ENCODE measurements around the gene ZNF649. TPM values are rescaled to one million over a fixed set of nuclear protein-coding genes. Genes with fewer than 3 reads are reported as not detected.

Gene ZNF649
- total RNA-seq, 1 experiment from 2014 or later: 4.3 TPM

DNA sequence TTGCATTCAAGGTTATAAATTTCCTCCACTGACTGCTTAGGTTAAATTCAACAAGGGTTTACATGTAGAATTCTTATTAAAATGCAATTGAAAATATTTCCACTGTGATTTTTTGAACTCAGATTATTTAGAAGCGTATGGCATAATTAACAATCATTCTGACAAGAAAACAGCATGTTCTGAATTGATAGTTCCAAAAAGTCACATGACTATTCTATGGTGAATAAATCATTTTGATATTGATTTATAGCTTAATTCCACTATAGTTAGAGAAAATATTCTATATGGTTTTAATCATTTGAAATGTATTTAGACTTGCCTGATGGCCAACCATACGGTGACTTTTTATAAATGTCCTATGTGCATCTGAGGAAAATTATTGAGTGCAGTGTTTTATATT lies 20.1 kb downstream of the ZNF649 start:
- ChIA-PET POLR2A (no interaction called here), CTCF (no interaction called here)
- ATAC-seq: no peak
- H3K9me3 ChIP-seq (ENCODE audit: control insufficient read depth, insufficient read depth, low read depth, low read length): peaks cover 41% of the 10 kb centered on the region
- H3K27me3 ChIP-seq (ENCODE audit: control insufficient read depth, insufficient read depth, low read length): no peaks in the 10 kb centered on the region
- BruUV-seq (replicated peaks): no TSS peak
- no peak for DNase-seq (ENCODE audit: low read depth, low spot score)
- TF ChIP-seq SIN3A (IDR thresholded peaks at IDR 0.05; ENCODE audit: borderline replicate concordance, insufficient read depth, low read depth, low read length) (no peak), REST (IDR thresholded peaks at IDR 0.05; ENCODE audit: insufficient read depth in 1 of 2, low read depth in 2 of 2, low read length in 1 of 2) (no peak), POLR2AphosphoS5 (IDR thresholded peaks at IDR 0.05; ENCODE audit: low read depth, low read length) (no peak), TCF7L2 (IDR thresholded peaks at IDR 0.05; ENCODE audit: low read depth, low read length) (no peak)
- TF ChIP-seq, protein P1, sequence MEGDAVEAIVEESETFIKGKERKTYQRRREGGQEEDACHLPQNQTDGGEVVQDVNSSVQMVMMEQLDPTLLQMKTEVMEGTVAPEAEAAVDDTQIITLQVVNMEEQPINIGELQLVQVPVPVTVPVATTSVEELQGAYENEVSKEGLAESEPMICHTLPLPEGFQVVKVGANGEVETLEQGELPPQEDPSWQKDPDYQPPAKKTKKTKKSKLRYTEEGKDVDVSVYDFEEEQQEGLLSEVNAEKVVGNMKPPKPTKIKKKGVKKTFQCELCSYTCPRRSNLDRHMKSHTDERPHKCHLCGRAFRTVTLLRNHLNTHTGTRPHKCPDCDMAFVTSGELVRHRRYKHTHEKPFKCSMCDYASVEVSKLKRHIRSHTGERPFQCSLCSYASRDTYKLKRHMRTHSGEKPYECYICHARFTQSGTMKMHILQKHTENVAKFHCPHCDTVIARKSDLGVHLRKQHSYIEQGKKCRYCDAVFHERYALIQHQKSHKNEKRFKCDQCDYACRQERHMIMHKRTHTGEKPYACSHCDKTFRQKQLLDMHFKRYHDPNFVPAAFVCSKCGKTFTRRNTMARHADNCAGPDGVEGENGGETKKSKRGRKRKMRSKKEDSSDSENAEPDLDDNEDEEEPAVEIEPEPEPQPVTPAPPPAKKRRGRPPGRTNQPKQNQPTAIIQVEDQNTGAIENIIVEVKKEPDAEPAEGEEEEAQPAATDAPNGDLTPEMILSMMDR (IDR thresholded peaks at IDR 0.05): no peak
- H3K4me3 ChIP-seq (ENCODE audit: low read depth in 2 of 2, low read length in 2 of 2): no peak overlapping the region
- in situ Hi-C loops (cut with HindIII; ENCODE audit: low pct_unique_long_range_greater_than_20kb, low sequenced_read_pairs) (no loop called here), intact Hi-C loops (cut with micrococcal nuclease; ENCODE audit: unreplicated experiment) (no loop called here)
- no peak overlapping the region for H3K27ac ChIP-seq (ENCODE audit: low read length)
- H3K36me3 ChIP-seq (ENCODE audit: control insufficient read depth, insufficient read depth, low read length): no peaks in the 10 kb centered on the region
- no peaks in the 10 kb centered on the region for H3K4me1 ChIP-seq (ENCODE audit: control insufficient read depth, insufficient read depth, low read length)

GRCh38 chr19:51882518-51882917 lies 22.3 kb downstream of the ZNF649 start:
- H3K4me3 ChIP-seq (ENCODE audit: low read depth in 2 of 2, low read length in 2 of 2): no peak overlapping the region
- intact Hi-C loops (cut with micrococcal nuclease; ENCODE audit: unreplicated experiment): no loop called here
- no TSS peak for BruUV-seq (replicated peaks)
- TF ChIP-seq, protein P1 (IDR thresholded peaks at IDR 0.05): no peak
- peaks cover 30% of the 10 kb centered on the region for H3K9me3 ChIP-seq (ENCODE audit: control insufficient read depth, insufficient read depth, low read depth, low read length)
- H3K27me3 ChIP-seq (ENCODE audit: control insufficient read depth, insufficient read depth, low read length): no peaks in the 10 kb centered on the region
- CTCF ChIA-PET: no interaction called here
- no peak overlapping the region for H3K27ac ChIP-seq (ENCODE audit: low read length)
- in situ Hi-C loops (cut with HindIII; ENCODE audit: low pct_unique_long_range_greater_than_20kb, low sequenced_read_pairs): no loop called here
- POLR2A ChIA-PET: no interaction called here
- DNase-seq (ENCODE audit: low read depth, low spot score) (no peak), ATAC-seq (no peak)
- no peaks in the 10 kb centered on the region for H3K4me1 ChIP-seq (ENCODE audit: control insufficient read depth, insufficient read depth, low read length)
- no peaks in the 10 kb centered on the region for H3K36me3 ChIP-seq (ENCODE audit: control insufficient read depth, insufficient read depth, low read length)

GRCh38 chr19:51873097-51873496 lies 31.7 kb downstream of the ZNF649 start:
- H3K27ac ChIP-seq (ENCODE audit: low read length): no peak overlapping the region
- ATAC-seq: no peak
- ChIA-PET POLR2A (no interaction called here), CTCF (no interaction called here)
- peaks cover 37% of the 10 kb centered on the region for H3K9me3 ChIP-seq (ENCODE audit: control insufficient read depth, insufficient read depth, low read depth, low read length)
- intact Hi-C loops (cut with micrococcal nuclease; ENCODE audit: unreplicated experiment) (no loop called here), in situ Hi-C loops (cut with HindIII; ENCODE audit: low pct_unique_long_range_greater_than_20kb, low sequenced_read_pairs) (no loop called here)
- no peaks in the 10 kb centered on the region for H3K4me1 ChIP-seq (ENCODE audit: control insufficient read depth, insufficient read depth, low read length)
- TF ChIP-seq, protein P1 (IDR thresholded peaks at IDR 0.05): no peak
- no peak for TF ChIP-seq REST (IDR thresholded peaks at IDR 0.05; ENCODE audit: insufficient read depth in 1 of 2, low read depth in 2 of 2, low read length in 1 of 2)
- no peak for TF ChIP-seq SIN3A (IDR thresholded peaks at IDR 0.05; ENCODE audit: borderline replicate concordance, insufficient read depth, low read depth, low read length)
- no peak for TF ChIP-seq POLR2AphosphoS5 (IDR thresholded peaks at IDR 0.05; ENCODE audit: low read depth, low read length)
- no peak for TF ChIP-seq TCF7L2 (IDR thresholded peaks at IDR 0.05; ENCODE audit: low read depth, low read length)
- no peak overlapping the region for H3K4me3 ChIP-seq (ENCODE audit: low read depth in 2 of 2, low read length in 2 of 2)
- no TSS peak for BruUV-seq (replicated peaks)
- H3K36me3 ChIP-seq (ENCODE audit: control insufficient read depth, insufficient read depth, low read length): no peaks in the 10 kb centered on the region
- H3K27me3 ChIP-seq (ENCODE audit: control insufficient read depth, insufficient read depth, low read length): no peaks in the 10 kb centered on the region
- no peak for DNase-seq (ENCODE audit: low read depth, low spot score)

Measured in Panc1 (cell line).